CD4-positive, alpha-beta T cell treated with Interleukin-4 for 1 hour (primary cell): Measurements from ENCODE around the gene TACR1.

Source experiments
- DNase-seq, 2 donors: peaks; one replicate each; pipeline ENCODE4 v3.0.0-alpha.2; 2020 to 2022

The TACR1 gene

GRCh38 chr2:75045526-75046050, 153.7 kb downstream of the TACR1 start:
- DNase-seq, result no peak

- no peak for DNase-seq
Measured at GRCh38 chr2:75044291-75044690, 155.0 kb downstream of the TACR1 start.

GRCh38 chr2:75042823-75043222, 156.5 kb downstream of the TACR1 start:
- DNase-seq, result no peak

GRCh38 chr2:75041731-75042600, 157.4 kb downstream of the TACR1 start:
- DNase-seq, result no peak

GRCh38 chr2:75041226-75041625, 158.1 kb downstream of the TACR1 start:
- no peak for DNase-seq

- no peak for DNase-seq
Measured at GRCh38 chr2:75035444-75036353, 163.6 kb downstream of the TACR1 start.

- no peak for DNase-seq
Measured at GRCh38 chr2:75033516-75033915, 165.8 kb downstream of the TACR1 start.

- DNase-seq, result no peak
Measured at GRCh38 chr2:75031906-75032803, 167.2 kb downstream of the TACR1 start.

GRCh38 chr2:75031171-75031570, 168.1 kb downstream of the TACR1 start:
- no peak for DNase-seq

GRCh38 chr2:75030218-75031009, 168.9 kb downstream of the TACR1 start:
- DNase-seq, result no peak

GRCh38 chr2:75027886-75028285, 171.4 kb downstream of the TACR1 start:
- DNase-seq, result no peak

- no peak for DNase-seq
Measured at GRCh38 chr2:75025633-75026380, 173.5 kb downstream of the TACR1 start.

- no peak for DNase-seq
Measured at GRCh38 chr2:75025216-75025615, 174.1 kb downstream of the TACR1 start.

GRCh38 chr2:75023666-75024455, 175.5 kb downstream of the TACR1 start:
- DNase-seq, result no peak

GRCh38 chr2:75022516-75022915, 176.8 kb downstream of the TACR1 start:
- DNase-seq, result no peak

- no peak for DNase-seq
Measured at GRCh38 chr2:75021672-75022071, 177.6 kb downstream of the TACR1 start.

GRCh38 chr2:75020476-75020875, 178.8 kb downstream of the TACR1 start:
- DNase-seq, result no peak

- DNase-seq, result no peak
Measured at GRCh38 chr2:75019790-75020189, 179.5 kb downstream of the TACR1 start.

- DNase-seq, result peak in 1 of 2 donors; percentile 12
Measured at GRCh38 chr2:75018162-75018561, 181.2 kb downstream of the TACR1 start.

- no peak for DNase-seq
Measured at GRCh38 chr2:75012080-75012479, 187.2 kb downstream of the TACR1 start.
